ENCODE measurements around the gene PCMTD2.

The PCMTD2 gene

DNA sequence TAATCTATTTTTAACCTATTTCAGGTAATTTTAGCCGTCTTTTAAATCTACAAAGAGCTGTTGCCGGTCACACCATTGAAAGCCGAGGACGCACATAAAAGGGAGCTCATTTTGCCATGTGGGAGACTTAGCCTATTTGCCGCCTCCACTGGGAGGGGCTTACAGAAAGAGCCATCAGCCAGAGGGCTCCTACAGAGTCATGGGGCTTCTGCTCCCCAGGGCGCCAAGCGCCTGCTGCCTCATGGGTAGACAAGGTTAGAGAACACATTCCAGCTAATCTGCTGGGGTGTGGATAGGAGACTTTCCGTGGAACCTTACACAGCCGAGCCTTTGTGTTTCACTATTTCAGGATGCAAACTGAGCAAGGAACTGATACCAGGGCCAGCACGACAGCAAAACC lies 12.6 kb downstream of the PCMTD2 start:
- TF ChIP-seq TAF1 (IDR thresholded peaks at IDR 0.05; ENCODE audit: borderline replicate concordance, insufficient read depth, low read length) = no peak
- no peak for TF ChIP-seq SIN3A (IDR thresholded peaks at IDR 0.05; ENCODE audit: borderline replicate concordance, insufficient read depth, low read length)
- TF ChIP-seq, protein P1, sequence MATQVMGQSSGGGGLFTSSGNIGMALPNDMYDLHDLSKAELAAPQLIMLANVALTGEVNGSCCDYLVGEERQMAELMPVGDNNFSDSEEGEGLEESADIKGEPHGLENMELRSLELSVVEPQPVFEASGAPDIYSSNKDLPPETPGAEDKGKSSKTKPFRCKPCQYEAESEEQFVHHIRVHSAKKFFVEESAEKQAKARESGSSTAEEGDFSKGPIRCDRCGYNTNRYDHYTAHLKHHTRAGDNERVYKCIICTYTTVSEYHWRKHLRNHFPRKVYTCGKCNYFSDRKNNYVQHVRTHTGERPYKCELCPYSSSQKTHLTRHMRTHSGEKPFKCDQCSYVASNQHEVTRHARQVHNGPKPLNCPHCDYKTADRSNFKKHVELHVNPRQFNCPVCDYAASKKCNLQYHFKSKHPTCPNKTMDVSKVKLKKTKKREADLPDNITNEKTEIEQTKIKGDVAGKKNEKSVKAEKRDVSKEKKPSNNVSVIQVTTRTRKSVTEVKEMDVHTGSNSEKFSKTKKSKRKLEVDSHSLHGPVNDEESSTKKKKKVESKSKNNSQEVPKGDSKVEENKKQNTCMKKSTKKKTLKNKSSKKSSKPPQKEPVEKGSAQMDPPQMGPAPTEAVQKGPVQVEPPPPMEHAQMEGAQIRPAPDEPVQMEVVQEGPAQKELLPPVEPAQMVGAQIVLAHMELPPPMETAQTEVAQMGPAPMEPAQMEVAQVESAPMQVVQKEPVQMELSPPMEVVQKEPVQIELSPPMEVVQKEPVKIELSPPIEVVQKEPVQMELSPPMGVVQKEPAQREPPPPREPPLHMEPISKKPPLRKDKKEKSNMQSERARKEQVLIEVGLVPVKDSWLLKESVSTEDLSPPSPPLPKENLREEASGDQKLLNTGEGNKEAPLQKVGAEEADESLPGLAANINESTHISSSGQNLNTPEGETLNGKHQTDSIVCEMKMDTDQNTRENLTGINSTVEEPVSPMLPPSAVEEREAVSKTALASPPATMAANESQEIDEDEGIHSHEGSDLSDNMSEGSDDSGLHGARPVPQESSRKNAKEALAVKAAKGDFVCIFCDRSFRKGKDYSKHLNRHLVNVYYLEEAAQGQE (IDR thresholded peaks at IDR 0.05; ENCODE audit: insufficient read depth in 1 of 2, low read depth in 2 of 2, low read length in 2 of 2) = no peak
- no peak for TF ChIP-seq FOXP2 (optimal IDR thresholded peaks at IDR 0.05; ENCODE audit: borderline replicate concordance, extremely low read depth, extremely low read length, insufficient read depth)

DNA sequence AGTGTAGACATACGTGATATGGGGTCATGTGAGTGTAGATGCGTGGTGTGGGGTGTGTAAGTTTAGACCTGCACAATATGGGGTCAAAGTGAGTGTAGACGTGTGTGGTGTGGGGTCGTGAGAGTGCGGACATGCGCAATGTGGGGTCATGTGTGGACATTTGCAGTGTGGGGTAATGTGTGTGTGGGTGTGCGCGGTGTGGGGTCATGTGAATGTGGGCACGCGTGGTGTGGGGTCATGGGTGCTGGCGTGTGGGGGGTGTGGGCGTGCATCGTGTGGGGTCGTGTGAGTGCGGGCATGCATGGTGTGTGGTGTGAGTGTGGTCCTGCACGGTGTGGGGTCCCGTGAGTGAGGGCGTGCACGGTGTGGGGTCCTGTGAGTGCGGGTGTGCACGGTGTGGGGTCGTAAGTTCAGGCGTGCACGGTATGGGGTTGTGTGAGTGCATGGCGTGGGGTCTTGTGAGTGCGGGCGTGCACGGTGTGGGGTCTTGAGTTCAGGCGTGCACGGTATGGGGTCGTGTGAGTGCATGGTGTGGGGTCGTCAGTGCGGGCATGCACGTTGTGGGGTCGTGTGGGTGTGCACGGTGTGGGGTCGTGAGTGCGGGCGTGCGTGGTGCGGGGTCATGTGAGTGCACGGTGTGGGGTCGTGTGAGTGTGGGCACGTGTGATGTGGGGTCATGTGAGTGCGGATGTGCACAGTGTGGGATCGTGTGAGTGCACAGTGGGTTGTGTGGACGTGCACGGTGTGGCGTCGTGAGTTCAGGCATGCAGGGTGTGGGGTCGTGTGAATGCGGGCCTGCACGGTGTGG lies 14.3 kb downstream of the PCMTD2 start:
- TF ChIP-seq, protein P1 (IDR thresholded peaks at IDR 0.05; ENCODE audit: insufficient read depth in 1 of 2, low read depth in 2 of 2, low read length in 2 of 2) = no peak
- no peak for TF ChIP-seq POLR2AphosphoS5 (IDR thresholded peaks at IDR 0.05; ENCODE audit: low read depth, low read length)
- TF ChIP-seq TAF1 (IDR thresholded peaks at IDR 0.05; ENCODE audit: borderline replicate concordance, insufficient read depth, low read length) = no peak
- TF ChIP-seq FOXP2 (optimal IDR thresholded peaks at IDR 0.05; ENCODE audit: borderline replicate concordance, extremely low read depth, extremely low read length, insufficient read depth) = no peak
- no peak for TF ChIP-seq SIN3A (IDR thresholded peaks at IDR 0.05; ENCODE audit: borderline replicate concordance, insufficient read depth, low read length)

DNA sequence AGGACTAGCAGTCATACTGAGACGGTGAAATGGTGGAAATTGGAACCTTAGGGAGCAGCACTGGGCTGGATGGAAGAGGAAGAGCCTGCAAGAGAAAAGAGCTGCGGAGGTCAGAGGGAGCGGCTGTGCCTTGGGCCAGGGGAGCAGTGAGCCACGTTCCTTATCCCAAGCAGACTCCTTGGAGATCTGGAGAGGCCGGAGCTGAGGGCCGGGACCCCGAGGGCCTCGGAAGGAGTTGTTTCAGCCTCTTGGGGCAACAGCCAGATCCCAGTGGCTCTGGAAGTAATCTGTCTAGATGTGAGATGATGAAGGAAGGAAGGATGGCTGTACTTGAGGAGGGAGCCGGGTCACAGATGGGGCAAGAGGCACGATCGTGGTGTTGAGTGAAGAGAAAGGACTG lies 16.1 kb downstream of the PCMTD2 start:
- TF ChIP-seq FOXP2 (optimal IDR thresholded peaks at IDR 0.05; ENCODE audit: borderline replicate concordance, extremely low read depth, extremely low read length, insufficient read depth) (no peak), TAF1 (IDR thresholded peaks at IDR 0.05; ENCODE audit: borderline replicate concordance, insufficient read depth, low read length) (no peak), SIN3A (IDR thresholded peaks at IDR 0.05; ENCODE audit: borderline replicate concordance, insufficient read depth, low read length) (no peak), POLR2AphosphoS5 (IDR thresholded peaks at IDR 0.05; ENCODE audit: low read depth, low read length) (no peak)
- TF ChIP-seq, protein P1 (IDR thresholded peaks at IDR 0.05; ENCODE audit: insufficient read depth in 1 of 2, low read depth in 2 of 2, low read length in 2 of 2) = no peak

DNA sequence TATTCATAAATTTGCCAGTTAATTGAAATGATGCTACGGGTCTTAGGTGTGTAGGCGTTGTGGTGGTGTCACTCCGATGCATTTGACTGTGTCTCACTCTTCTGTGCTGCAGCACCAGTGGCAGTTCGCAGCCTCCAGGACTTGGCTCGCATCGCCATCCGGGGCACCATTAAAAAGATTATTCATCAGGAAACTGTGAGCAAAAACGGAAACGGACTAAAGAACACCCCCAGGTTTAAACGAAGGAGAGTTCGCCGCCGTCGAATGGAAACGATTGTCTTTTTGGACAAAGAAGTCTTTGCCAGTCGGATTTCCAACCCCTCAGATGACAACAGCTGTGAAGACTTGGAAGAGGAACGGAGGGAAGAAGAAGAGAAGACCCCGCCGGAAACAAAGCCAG lies 17.6 kb downstream of the PCMTD2 start:
- no peak for TF ChIP-seq TAF1 (IDR thresholded peaks at IDR 0.05; ENCODE audit: borderline replicate concordance, insufficient read depth, low read length)

DNA sequence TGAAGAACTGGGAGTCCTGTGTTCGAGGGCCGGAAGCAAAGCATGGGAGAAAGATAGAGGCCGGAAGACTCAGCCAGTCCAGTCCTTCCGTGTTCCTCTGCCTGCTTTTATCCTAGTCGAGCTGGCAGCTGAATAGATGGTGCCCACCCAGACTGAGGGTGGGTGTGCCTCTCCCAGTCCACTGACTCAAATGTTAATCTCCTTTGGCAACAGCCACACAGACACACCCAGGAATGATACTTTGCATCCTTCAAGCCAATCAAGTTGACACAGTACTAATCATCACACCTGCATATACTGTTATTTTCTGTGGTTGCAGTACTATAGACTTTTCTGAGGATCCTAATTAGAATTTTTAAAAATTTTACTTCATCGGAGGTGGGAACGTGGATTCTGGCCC lies 21.3 kb downstream of the PCMTD2 start:
- TF ChIP-seq FOXP2 (optimal IDR thresholded peaks at IDR 0.05; ENCODE audit: borderline replicate concordance, extremely low read depth, extremely low read length, insufficient read depth) = no peak
- TF ChIP-seq POLR2AphosphoS5 (IDR thresholded peaks at IDR 0.05; ENCODE audit: low read depth, low read length) = no peak
- TF ChIP-seq SIN3A (IDR thresholded peaks at IDR 0.05; ENCODE audit: borderline replicate concordance, insufficient read depth, low read length) = no peak

DNA sequence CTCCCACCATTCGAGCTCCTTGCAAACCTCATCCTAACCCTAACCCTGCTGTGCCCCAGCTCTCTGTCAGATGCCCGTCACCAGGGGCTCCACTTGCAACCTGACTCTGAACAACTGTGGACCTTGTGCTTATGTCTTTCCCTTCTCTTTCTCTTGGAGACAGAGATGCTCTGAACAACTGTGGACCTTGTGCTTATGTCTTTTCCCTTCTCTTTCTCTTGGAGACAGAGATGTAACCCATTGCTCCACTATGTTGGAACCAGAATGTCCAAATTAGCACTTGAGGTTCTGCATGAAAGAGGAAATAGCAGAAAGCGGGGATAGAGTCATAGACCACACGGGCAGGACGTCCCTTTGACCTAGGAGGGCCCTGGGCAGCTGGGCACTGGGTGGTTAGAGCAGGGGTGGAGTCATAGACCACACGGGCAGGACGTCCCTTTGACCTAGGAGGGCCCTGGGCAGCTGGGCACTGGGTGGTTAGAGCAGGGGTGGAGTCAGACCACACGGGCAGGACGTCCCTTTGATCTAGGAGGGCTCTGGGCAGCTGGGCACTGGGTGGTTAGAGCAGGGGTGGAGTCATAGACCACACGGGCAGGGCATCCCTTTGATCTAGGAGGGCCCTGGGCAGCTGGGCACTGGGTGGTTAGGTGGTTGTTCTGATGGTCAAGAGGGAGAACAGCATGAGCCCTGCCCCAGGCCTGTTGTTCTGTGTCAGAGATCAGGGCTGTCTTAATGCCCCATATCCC lies 22.2 kb downstream of the PCMTD2 start:
- TF ChIP-seq POLR2AphosphoS5 (IDR thresholded peaks at IDR 0.05; ENCODE audit: low read depth, low read length) = no peak
- no peak for TF ChIP-seq FOXP2 (optimal IDR thresholded peaks at IDR 0.05; ENCODE audit: borderline replicate concordance, extremely low read depth, extremely low read length, insufficient read depth)
- TF ChIP-seq TAF1 (IDR thresholded peaks at IDR 0.05; ENCODE audit: borderline replicate concordance, insufficient read depth, low read length) = no peak
- TF ChIP-seq, protein P1 (IDR thresholded peaks at IDR 0.05; ENCODE audit: insufficient read depth in 1 of 2, low read depth in 2 of 2, low read length in 2 of 2) = no peak
- TF ChIP-seq SIN3A (IDR thresholded peaks at IDR 0.05; ENCODE audit: borderline replicate concordance, insufficient read depth, low read length) = no peak

Measured in PFSK-1 (cell line).